ENCODE data around the gene SCUBE2.

SCUBE2 gene

GRCh38 chr11:9091044-9091922 is at the start of gene SCUBE2:
Gene SCUBE2 (minus strand): TSS chr11:9091599. CDS start chr11:9091528, 71 bp downstream.
- no peak for DNase-seq (ENCODE audit: low read depth)
- TF ChIP-seq, protein P1, sequence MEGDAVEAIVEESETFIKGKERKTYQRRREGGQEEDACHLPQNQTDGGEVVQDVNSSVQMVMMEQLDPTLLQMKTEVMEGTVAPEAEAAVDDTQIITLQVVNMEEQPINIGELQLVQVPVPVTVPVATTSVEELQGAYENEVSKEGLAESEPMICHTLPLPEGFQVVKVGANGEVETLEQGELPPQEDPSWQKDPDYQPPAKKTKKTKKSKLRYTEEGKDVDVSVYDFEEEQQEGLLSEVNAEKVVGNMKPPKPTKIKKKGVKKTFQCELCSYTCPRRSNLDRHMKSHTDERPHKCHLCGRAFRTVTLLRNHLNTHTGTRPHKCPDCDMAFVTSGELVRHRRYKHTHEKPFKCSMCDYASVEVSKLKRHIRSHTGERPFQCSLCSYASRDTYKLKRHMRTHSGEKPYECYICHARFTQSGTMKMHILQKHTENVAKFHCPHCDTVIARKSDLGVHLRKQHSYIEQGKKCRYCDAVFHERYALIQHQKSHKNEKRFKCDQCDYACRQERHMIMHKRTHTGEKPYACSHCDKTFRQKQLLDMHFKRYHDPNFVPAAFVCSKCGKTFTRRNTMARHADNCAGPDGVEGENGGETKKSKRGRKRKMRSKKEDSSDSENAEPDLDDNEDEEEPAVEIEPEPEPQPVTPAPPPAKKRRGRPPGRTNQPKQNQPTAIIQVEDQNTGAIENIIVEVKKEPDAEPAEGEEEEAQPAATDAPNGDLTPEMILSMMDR (IDR thresholded peaks at IDR 0.05; ENCODE audit: control insufficient read depth, insufficient read depth, low read depth, low read length, missing control alignments), result no peak

DNA sequence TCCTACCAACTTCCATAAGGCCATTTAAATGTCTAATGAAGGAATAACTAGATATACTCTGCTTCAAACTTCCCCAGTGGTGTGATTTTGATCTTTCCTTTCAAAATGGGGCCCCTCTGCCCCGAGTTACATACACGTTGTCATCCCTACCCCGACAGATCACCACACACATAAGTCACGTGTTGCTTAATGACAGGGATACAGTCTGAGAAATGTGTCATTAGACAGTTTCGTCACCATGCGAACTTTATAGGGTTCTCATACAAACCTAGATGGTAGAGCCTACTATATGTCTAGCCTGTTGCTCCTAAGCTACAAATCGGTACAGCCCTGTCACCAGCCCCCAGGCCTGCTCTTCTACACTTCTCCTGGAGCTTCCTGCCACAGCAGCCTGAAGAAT is 49.8 kb upstream of the SCUBE2 start:
- TF ChIP-seq, protein P1 (IDR thresholded peaks at IDR 0.05; ENCODE audit: control insufficient read depth, insufficient read depth, low read depth, low read length, missing control alignments), result no peak
- no peak for DNase-seq (ENCODE audit: low read depth)
- H3K4me3 ChIP-seq (ENCODE audit: control insufficient read depth, low read depth, low read length), result no peak overlapping the region

More at GRCh38 chr11:9091044-9091922, at the start of gene SCUBE2:
- H3K4me3 ChIP-seq (ENCODE audit: control insufficient read depth, low read depth, low read length), result peak within 1 kb of the TSS; percentile 43

DNA sequence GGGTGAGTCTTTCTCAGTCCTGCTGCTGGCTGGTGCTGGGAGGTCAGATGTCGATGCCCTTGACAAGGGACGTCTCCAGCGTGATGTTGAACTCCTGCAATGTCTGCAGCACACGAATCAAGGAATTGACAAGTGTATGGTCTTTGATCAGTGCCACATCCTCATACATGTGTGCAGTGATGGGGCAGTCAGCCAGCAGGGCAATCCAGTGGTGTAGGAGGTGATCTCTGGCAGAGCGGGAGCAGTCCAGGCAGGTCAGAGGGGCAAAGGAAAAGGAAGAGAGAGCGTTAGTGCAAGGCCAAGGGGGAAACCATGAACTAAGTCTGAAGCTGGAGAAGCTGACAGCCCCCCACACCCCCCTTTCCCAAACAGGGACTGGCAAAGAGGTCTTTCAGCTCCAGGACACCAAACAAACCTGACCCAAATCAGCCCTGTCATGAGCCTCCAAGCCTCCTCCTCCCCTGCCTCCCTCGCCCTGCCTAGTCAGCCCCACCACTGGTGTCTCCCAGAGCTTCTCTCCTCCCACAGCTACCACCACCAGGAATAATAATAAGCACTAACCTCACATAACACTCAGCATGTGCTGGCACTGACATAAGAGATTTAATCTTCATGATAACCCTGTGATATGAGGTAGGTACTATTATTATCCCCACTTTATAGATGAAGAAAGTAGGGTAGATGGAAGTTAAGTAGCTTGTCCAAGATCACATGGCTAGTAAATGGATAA is 48.4 kb upstream of the SCUBE2 start:
- TF ChIP-seq, protein P1 (IDR thresholded peaks at IDR 0.05; ENCODE audit: control insufficient read depth, insufficient read depth, low read depth, low read length, missing control alignments), result no peak
- DNase-seq (ENCODE audit: low read depth), result no peak
- no peak overlapping the region for H3K4me3 ChIP-seq (ENCODE audit: control insufficient read depth, low read depth, low read length)

DNA sequence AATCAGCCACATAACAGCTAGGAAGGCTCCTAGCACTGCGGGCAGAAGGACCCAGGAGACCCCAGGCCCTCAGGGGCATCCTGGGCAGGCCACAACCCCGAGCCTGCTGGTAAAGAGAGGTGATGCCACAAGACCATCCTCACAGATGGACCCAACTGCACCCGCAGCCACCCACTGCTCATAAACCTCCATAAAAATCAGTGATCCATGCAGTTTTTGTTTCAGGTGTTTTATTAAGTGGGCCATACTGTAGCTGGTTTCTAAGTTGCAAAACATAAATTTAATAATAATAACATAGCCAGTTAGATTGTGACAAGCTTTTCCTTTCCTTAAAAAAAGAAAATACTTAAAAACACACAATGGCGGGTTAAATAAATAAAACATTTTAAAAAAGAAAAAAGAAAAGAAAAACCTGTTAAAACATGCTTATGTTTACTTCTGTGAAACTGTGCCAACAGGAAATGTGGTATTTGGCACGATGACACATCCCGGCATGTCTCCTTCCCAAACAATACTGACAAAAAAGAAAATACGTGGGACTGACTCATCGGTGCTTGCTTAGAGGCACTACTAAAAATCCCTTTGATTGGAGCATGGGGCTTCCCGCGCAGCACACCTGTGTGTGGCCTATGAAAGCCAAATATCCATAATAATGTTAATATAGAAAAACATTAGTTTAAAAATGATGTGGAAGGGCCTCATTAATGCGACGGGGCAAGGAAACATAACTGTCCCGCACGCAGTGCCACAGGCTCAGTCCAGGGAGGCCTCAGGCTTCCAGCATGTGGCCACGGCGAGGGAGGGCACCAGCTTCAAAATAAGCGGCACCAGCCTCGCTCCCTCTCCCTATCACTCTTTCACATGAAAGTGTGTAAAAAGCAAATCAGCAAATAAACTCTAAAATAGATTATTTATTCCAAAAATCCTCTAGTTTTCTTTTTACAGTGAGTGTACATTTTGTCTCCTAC is 47.5 kb upstream of the SCUBE2 start:
- TF ChIP-seq, protein P1 (IDR thresholded peaks at IDR 0.05; ENCODE audit: control insufficient read depth, insufficient read depth, low read depth, low read length, missing control alignments), result no peak
- H3K4me3 ChIP-seq (ENCODE audit: control insufficient read depth, low read depth, low read length), result no peak overlapping the region
- DNase-seq (ENCODE audit: low read depth), result peak; percentile 64

DNA sequence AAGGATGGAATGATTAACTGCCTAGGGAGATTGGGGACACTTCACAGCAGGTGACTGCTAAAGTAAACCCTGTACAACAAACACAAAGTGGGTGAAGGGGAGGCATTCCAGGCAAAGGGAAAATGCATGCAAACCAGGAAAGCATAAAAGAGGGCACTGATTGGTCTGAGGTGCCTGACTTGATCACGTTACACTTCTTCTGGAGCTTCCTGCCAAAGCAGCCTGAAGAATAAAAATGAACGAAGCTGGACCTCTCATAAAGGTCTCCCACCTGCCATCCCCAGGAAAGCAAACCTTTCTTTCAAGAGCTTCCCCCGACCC is 46.7 kb upstream of the SCUBE2 start:
- TF ChIP-seq, protein P1 (IDR thresholded peaks at IDR 0.05; ENCODE audit: control insufficient read depth, insufficient read depth, low read depth, low read length, missing control alignments), result no peak

More for the DNA sequence above, 46.7 kb upstream of the SCUBE2 start:
- no peak for DNase-seq (ENCODE audit: low read depth)
- H3K4me3 ChIP-seq (ENCODE audit: control insufficient read depth, low read depth, low read length), result no peak overlapping the region
